Right lobe of liver (tissue), 4 donors: ENCODE data around the gene TUBA1C.
"Not testable (repeated sequence)": the region's sequence is repeated elsewhere in the genome, so short reads cannot be mapped to it uniquely, and the experiment has no call there.

Experiments used
- CTCF ChIP-seq, 4 donors: fragments of 200-600 bp in 3 of 4; fragments of 450-650 bp in 1 of 4; IDR thresholded peaks; one replicate each; pipeline versions ENCODE4 v1.5.1 to v1.8.0; 2016 to 2022; ENCODE audit warnings: antibody characterized with exemption in 4 of 4, mild to moderate bottlenecking in 2 of 4
- POLR2A ChIP-seq: fragments of 450-650 bp; IDR thresholded peaks from one replicate; pipeline ENCODE4 v1.6.1; 2017; ENCODE audit warnings: antibody characterized with exemption, mild to moderate bottlenecking
- donor health status: DM: no; HTN: no; CAD: no.
- donor health status: DM: no; HTN: no; CAD: no.
- donor health status: DM: no; HTN: yes; CAD: no.

GRCh38 chr12:49282740-49283375 is 18.0 kb downstream of the TUBA1C start:
- not testable (repeated sequence) for TF ChIP-seq CTCF (IDR thresholded peaks at IDR 0.05); POLR2A
